GM18498 (cell line): ENCODE measurements around the gene ALK.

Experiments used
- ATAC-seq: cut with Tn5 transposase; IDR thresholded peaks from one replicate; pipeline ENCODE4 v1.9.1; 2021; ENCODE audit warnings: mild to moderate bottlenecking, moderate library complexity; ENCODE audit not compliant: unreplicated experiment

ALK gene

DNA sequence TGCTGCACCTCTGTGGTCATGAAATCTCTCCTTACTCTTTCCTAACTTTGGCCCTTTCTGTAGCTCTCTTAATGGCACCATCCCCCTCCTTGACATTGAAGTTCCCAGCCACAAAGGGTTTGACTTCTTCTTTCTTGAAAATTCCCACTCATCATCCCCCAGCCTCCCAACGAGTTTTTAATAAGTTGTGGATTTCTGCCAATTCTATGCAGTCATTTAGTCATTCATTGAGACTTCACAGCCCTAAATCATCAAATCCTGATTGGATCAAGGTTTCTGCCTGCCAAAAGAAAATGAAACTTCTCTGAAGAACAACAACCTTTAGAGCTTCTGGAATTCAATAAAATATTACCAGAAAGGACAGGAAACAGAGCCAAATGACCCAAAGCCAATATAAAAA is 451.9 kb downstream of the ALK start:
- ATAC-seq, result no peak

DNA sequence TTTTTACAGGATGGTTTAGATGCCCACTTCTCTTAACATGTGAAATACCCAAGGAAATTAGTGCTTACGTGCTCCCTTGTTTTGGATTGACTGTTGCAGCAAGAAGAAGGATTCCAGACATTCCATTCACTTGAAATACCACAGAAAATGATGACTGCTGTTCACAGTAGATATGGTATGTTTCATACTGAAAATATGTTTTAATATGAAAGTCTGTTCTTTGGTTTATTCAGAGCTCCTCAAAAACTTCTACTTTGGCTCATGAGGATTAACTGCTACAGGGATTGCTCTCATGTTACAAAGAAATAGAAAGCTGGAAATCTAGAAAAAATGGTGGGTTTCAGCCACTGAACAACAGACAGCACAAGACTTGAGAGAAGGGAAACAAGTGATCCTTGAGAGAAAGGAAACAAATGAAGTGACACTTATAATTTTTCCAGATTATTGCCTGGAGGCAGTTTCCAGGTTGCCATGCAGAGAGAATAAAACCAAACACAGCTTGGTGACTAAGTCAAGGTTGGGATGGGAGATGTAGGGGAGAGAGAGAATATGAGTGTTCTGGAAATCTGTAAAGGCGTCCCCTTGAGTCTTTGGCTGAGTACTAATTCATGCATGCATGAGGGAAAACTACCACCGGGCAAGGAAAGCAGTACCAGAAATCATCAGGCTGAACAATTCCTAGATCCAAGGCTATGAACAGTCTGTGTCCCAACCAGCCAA is 458.0 kb downstream of the ALK start:
- ATAC-seq, result no peak

DNA sequence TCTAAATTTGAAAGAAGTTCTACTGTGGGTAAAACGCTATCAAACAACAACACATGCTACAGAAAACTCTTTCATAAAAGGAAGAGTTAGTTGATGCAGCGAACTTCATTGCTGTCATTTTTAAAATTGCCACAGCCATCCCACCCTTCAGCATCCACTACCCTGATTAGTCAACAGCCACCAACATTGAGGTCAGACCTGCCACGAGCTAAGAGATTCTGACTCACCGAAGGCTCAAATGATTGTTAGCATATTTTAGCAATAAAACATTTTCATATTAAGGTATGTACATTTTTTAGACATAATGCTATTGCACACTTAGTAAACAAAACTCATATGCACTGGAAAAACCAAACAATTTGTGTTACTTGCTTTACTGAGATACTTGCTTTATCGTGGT is 459.1 kb downstream of the ALK start:
- no peak for ATAC-seq

DNA sequence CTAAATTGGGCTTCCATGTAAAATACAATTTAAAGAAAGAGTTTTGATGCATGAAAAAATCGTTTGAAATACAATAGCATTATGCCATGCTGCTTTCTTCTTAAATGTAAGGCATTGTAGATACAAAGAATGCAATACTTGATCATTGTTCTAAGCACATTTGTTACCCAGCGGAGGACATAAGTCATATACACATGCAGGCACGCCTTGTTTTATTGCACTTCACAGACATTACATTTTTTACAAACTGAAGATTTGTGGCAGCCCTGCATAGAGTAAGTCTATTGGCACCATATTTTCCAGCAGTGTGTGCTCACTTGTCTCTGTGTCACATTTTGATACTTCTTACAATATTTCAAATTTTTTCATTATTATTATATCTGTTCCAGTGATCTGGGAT is 461.2 kb downstream of the ALK start:
- no peak for ATAC-seq

DNA sequence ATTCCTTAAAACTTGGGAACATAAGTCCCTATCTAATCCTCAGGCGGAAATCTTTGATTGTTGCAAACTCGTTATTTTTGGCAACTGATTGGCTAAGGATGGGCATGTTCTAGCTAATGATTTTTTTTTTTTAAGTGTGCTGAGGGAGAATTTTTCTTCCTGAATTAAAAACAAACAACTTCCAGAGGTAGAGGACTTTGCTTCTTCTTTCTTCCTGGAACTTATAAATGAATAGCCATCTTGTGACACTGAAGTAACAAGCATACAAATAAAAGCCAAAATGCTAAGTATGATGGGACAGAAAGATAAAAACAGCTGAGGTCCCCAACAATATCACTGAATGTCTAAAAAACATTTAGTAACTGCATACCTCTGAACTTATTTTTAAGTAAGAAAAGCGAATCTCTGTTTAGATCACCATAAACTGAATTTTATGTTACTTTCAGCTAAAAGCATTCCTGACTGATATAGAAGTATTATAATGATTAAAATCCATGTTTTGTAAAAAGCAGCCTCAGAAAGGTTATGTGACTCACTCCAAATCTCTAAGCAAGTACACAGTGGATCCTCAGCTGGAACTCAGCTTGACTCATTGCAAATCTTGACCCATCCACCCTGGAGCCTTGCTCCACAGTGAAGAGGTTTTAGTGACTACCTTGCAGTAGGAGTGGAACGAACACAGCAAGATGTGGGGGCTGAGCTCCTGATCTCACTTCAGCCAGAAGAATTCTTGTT is 461.8 kb downstream of the ALK start:
- no peak for ATAC-seq

DNA sequence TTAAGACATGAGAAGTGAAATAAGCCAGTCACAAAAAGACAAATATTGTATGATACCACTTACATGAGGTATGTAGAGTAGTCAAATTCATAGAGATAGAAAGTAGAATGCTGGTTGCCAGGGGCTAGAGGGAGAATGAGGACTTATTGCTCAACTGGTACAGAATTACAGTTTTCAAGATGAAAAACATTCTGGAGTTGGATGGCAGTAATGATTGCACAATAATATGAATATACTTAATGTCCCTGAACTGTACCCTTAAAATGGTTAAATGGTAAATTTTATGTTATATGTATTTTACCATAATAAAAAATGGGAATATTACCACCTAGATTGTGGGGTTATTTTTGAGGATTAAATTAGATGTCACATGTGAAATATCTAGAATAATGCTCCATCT is 465.0 kb downstream of the ALK start:
- ATAC-seq, result no peak

DNA sequence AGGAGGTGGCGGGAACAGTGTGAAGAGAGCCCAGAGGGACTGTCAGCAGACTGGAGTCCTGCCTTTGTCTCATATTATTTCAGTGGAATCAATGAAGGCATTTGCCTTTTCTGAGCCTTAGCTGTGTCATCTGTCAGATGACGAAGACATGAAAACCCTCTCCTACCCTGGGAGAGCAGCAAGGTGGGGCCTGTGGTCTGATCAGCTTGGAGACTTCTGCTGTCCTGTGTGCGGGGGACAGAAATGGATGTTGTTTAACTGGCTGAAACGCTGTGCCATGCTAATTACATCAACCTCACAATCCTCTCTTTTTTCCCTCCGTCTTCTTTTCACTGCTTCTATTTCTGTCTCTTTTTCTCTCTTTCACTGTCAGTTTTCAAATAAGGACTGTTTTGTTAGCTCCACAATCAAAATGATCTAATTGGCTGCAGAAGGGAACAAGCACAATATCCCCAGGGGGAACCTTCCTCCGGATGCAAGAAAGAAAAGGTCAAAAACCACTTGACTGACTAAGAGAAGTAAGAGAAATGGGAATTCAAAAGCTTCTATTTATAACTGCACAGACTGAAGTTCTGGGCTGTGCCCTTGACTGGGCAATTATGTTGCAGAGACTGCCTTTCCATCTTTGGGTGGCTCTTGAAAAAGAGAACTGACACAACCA is 466.1 kb downstream of the ALK start:
- no peak for ATAC-seq

DNA sequence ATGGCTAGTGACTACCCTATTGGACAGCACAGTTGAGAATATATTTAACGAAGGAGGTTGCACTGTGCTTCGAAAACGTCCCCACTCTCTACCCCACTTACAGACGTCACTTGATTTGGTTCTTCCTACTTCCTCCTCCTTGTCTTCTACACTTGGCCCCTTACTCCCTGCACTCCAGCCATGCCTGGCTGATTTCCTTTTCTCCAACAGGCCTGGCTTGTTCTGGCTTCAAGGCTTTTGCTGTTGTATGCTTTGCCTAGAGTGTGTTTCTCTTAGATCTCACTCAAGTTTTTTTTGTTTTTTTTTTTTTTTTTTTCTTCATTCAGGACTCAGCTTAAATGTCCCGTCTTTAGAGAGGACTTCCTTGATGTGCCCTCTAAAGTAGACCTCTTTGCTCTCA is 469.4 kb downstream of the ALK start:
- ATAC-seq, result no peak

DNA sequence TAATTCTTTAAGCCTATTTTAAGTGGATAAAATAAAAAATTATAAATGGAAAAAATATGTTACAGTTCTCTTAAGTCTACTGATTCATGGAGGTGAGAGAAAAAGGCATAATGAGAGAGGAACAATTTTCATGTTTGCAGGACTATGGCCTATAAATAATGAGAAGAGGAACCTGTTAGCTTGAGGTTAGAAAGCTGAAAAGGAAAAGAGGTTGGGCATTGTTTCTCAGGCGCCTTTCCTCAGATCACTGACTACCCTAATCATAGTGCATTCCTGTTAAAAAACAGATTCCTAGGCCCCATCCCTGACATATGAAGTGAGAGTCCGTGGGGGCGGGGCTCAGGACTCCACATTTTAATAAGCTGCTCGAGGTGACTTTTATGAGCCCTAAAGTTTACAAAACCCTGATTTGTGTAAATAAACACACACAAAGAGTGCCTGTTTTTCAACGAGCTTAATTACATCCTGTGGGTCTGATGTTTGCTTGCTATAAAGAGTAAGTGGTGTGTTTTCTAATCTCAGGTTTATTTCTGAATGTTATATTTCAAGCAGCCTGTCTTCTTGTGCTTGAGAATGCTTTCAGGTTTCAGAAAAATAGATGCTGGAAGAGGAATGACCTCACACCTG is 470.7 kb downstream of the ALK start:
- ATAC-seq, result no peak

DNA sequence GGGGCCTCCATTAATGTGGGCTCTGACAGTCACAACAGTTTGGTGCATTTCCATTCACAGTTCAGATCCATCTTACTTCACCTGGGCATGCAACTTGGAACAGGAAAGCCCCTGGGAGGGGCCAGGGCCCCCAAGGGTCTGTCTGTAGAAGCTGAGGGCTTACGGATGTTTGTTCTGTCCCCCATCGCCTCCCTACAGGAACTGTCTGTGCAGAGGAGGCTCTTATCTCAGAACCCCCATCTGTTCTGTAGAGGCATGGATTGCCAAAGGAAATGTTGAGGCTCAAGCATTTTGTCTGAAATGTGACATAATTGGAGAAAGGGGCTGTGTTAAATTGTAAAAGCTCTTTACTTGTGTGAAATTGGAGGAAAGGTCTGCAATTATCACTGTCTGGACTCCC is 471.9 kb downstream of the ALK start:
- no peak for ATAC-seq

DNA sequence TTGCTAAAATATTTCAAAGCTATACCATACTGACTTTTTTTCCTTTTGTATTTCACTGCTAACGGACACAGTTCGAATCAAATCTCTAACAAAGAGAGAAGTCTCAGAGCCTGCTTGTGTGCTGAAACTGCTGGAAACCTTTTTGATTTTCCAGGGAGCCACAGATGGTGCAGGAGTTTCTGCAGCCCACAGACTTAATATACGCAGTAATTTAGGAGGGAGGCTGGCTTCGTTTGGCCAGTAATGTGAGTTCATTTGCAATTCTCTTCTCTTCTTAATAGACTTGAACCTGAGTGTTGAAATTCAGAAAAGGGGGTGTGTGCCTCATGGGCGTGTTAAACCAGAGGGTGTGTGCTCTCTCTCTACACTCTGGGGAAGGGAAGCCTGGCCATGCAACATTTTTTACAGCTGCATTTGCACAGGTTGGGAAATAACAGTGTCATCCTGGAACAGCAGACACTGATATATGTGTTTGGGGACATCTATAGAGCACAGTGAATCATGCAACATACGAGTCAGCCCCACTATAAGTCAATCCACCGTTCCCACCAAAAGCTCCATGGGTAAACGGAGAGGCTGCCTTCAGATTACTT is 473.2 kb downstream of the ALK start:
- ATAC-seq, result no peak

DNA sequence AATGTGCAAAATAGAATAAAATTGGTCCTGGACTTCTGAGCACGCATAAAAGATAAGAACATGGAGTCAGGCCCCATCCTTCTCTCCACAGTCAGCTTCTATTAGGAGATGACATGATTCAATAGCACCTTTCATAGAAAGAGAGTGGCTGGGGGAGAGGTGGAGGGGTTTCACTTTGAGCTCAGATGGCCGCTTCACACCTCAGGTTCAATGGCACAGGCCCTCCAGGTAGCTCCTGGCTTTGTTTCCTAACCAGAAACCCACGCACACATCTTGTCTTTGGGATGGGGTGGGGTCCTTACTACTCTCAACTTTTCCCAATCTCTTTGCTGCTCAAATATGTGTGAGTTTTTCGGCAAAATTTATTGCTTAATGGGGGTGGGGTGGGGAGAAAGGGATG is 473.9 kb downstream of the ALK start:
- no peak for ATAC-seq

DNA sequence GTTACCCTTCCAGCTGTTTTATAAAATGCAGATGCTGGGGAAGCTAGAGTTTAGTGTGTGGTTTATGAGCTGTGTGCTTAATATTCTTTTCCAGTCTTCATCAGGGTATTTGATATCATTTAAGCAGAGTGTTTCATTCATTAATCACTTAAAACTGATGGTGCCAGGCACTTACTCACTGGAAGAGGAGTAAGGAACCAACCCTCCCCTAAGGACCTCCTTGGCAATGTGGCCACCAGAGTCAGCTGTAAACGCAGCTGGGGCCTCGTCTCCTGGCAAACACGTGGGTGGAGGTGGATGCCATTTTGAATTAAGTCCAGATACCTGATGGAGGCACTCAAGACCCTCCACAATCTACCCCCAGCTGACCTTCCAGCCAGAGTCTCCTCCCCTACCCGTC is 474.5 kb downstream of the ALK start:
- ATAC-seq, result no peak

DNA sequence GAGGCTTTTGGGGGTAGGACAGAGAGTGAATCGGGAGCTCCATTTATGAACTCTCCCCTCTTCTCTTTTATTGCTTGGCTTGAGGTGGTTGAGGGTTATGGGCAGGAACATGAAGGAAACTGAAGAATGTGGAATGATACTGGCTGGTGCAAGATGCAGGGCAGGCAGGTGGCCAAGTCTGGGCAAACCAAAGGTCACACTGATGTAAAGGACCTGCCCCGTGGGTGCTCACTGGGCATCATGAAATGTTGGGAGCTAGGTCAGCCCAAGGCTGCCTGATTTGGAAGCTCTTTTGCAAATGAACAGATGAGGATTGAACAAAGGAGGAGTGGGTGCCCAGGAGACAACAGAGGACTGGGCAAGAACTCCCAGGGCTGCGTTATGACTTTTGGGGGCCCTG is 477.2 kb downstream of the ALK start:
- ATAC-seq, result no peak

DNA sequence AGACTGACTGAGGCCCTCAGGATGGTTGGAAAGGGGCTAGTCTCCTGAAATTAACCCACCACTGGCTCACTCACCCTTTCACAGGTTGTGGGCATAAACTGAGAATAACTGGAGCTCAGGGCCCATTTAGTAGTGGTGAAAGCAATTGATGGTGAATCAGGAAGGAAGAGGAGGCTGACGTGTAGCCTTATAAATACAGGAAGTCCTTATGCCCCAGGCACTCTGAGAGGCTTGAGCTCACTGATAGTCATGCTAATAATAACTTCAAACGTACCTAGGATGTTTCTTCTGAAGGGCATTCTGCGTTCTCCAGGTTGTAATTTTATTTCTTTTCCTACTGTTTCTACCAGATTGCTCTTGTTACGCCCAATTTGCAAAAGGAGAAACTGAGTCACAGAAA is 477.8 kb downstream of the ALK start:
- ATAC-seq, result no peak

DNA sequence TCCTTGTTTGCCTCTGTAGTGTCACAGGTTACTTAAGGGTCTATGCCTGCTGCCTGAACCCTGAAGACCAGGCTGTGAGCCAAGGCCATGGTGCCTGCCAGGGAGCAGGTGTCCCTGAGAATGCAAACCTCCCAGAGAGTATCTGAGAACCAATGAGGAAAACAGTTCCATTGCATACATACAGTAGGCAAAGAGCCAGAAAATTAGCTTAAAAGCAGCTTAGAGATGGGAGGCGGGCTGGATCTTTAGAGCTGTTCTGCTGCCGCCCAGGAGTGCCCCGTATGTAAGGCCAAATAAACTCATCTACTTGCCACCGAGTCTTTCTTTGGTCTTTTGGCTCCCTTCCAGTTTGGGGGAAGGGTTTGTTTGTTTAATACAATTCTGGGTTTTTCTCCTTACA is 478.2 kb downstream of the ALK start:
- no peak for ATAC-seq

DNA sequence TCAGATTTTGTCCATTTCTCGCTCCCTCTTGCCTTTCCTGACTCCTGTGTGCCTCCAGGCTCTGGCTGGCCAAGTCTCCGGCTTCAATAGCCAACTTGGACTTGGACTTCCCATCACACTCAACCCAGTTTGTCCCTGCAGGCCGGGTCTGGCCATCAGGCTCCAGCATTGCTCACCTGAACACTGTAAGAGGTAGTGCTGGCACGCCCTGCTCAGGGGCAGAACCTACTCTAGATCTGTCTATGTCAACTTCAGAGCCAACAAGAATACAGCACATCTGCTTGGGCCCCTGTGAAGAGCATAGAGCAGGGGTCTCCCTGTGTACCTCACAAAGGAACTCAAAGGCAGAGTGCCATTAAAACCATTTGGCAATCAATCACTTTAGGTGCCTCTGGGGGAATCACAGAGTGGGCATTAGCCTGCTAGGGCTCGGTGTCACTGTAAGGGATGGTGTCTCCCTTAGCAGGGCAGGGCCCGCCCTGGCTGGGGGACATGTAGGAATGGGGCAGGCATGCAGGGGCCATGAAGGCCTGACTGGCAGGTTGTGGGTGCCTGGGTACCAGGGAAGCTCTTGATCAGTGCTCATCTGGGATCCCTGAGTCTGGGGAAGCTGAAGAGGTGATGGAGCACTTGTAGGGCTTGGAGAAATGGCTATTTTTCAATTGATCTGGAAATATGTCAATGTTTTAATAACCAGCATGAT is 480.3 kb downstream of the ALK start:
- no peak for ATAC-seq

DNA sequence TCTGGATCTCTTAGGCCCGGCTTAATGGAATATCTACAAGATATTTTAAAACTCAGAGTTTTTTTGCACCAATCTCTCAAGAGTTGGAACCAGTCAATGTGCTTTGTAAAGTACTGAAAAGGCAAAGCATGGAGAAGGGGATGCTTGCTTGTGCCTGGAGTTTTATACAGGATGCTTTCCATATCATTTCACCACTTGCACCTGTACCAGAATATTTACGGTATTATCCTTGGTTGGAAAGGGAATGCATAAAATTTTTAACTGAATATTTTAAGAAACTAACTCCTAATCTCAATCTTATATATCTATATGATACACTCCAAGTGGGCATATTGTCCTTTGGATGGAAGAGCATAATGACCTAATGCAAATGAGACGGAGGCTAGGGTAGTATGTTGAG is 487.5 kb downstream of the ALK start:
- ATAC-seq, result no peak

DNA sequence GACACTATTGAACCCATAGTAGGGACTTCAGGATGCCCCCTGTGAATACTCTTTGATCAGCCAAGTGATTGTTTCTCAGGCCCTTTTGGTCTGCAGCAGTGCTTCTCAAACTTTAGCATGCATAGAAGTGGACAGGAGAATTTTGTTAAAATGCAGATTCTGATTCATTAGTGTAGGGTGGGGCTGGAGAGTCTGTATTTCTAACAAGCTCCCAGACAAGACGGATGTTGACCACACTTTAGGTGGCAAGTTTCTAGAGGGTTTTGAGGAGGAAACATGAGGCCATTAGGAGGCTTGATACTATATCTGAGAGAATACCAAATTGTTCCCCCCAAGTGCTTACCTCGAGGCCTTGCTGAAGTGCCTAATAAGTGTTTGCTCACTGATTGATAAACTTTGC is 488.3 kb downstream of the ALK start:
- no peak for ATAC-seq

DNA sequence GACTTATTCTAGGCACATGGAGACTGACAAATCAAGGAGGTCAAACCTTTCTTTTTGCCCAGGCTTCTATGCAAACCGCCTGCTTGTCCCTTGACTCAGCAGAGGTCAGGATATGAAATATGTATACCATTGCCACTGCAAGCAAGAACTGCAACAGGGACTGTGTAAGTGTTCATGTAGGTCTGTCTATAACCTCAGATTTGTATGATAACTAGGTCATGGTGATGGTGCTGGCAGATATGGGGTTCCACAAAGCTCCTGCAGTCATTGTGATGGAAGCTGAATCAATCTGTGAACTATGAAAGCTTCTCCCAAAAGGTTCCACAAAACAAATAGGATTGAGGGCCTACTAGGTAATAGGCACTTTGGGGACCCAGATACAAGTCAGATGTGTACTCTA is 489.9 kb downstream of the ALK start:
- ATAC-seq, result no peak
